Activated naive CD4-positive, alpha-beta T cell (primary cell): Measurements from ENCODE around the gene IFIH1.

Experiments
- DNase-seq, 4 experiments: peaks; one replicate each; lab custom pipeline; 2025; lab: John Stamatoyannopoulos, UW

Gene IFIH1

GRCh38 chr2:162257425-162257824, 61.1 kb downstream of the IFIH1 start:
- no peak for DNase-seq

- DNase-seq: no peak
Observed at GRCh38 chr2:162256591-162256991, 61.9 kb downstream of the IFIH1 start.

GRCh38 chr2:162254236-162254871, 64.1 kb downstream of the IFIH1 start:
- DNase-seq: no peak

GRCh38 chr2:162253435-162253834, 65.0 kb downstream of the IFIH1 start:
- no peak for DNase-seq

- DNase-seq: no peak
Observed at GRCh38 chr2:162252153-162252552, 66.3 kb downstream of the IFIH1 start.

GRCh38 chr2:162245781-162246180, 72.7 kb downstream of the IFIH1 start:
- no peak for DNase-seq

GRCh38 chr2:162245061-162245460, 73.4 kb downstream of the IFIH1 start:
- no peak for DNase-seq

GRCh38 chr2:162244541-162245031, 73.9 kb downstream of the IFIH1 start:
- no peak for DNase-seq

- no peak for DNase-seq
Observed at GRCh38 chr2:162243715-162244114, 74.8 kb downstream of the IFIH1 start.

- DNase-seq: no peak
Observed at GRCh38 chr2:162243294-162243693, 75.2 kb downstream of the IFIH1 start, which contains the start of gene FAP. FAP (minus strand) TSS chr2:162243445; CDS start chr2:162243327, 118 bp downstream.

- DNase-seq: no peak
Observed at GRCh38 chr2:162242586-162243280, 75.8 kb downstream of the IFIH1 start.

- DNase-seq: no peak
Observed at GRCh38 chr2:162241571-162241970, 76.9 kb downstream of the IFIH1 start.

- no peak for DNase-seq
Observed at GRCh38 chr2:162234620-162235462, 83.6 kb downstream of the IFIH1 start.

GRCh38 chr2:162233197-162233596, 85.3 kb downstream of the IFIH1 start:
- DNase-seq: no peak

GRCh38 chr2:162232671-162233070, 85.8 kb downstream of the IFIH1 start:
- no peak for DNase-seq

- DNase-seq: no peak
Observed at GRCh38 chr2:162232027-162232426, 86.5 kb downstream of the IFIH1 start.

GRCh38 chr2:162230761-162231160, 87.7 kb downstream of the IFIH1 start:
- no peak for DNase-seq

GRCh38 chr2:162226836-162227235, 91.6 kb downstream of the IFIH1 start:
- no peak for DNase-seq

GRCh38 chr2:162221064-162221463, 97.4 kb downstream of the IFIH1 start:
- DNase-seq: peak in 3 of 4 experiments; percentile 20 to 45 (median 29)

GRCh38 chr2:162220368-162220767, 98.1 kb downstream of the IFIH1 start:
- DNase-seq: no peak

GRCh38 chr2:162219426-162219825, 99.1 kb downstream of the IFIH1 start:
- no peak for DNase-seq

GRCh38 chr2:162217598-162217997, 100.9 kb downstream of the IFIH1 start:
- no peak for DNase-seq
